H9 (cell line): ENCODE measurements around the gene SLC16A10. TPM values are rescaled to one million over a fixed set of nuclear protein-coding genes. Genes with fewer than 3 reads are reported as not detected.

ENCODE experiments used
- DNase-seq: peaks from one replicate; pipeline ENCODE4 v3.0.0-alpha.2; 2017
- H2AFZ ChIP-seq: one replicate; pipeline ENCODE4 v1.6.1; 2013; ENCODE audit warnings: mild to moderate bottlenecking, low read length, control low read depth, moderate library complexity
- H2AK5ac ChIP-seq: 2 replicates; pipeline ENCODE4 v1.6.1; 2013; ENCODE audit warnings: low read length, control low read depth, mixed read lengths; ENCODE audit not compliant: insufficient read length
- H2BK120ac ChIP-seq: one replicate; pipeline ENCODE4 v1.6.1; 2013; ENCODE audit warnings: low read depth, mild to moderate bottlenecking, low read length, control low read depth, inconsistent platforms; ENCODE audit not compliant: poor library complexity, severe bottlenecking
- H2BK12ac ChIP-seq: 2 replicates; pipeline ENCODE4 v1.6.1; 2013; ENCODE audit warnings: low read length, control low read depth, mixed read lengths, low read depth; ENCODE audit not compliant: insufficient read length
- H2BK15ac ChIP-seq: 2 replicates; pipeline ENCODE4 v1.6.1; 2013; ENCODE audit warnings: low read depth, low read length, control low read depth
- H2BK20ac ChIP-seq: one replicate; pipeline ENCODE4 v1.6.1; 2013; ENCODE audit warnings: low read depth, mild to moderate bottlenecking, low read length, control low read depth, inconsistent platforms; ENCODE audit not compliant: poor library complexity, severe bottlenecking
- H2BK5ac ChIP-seq: 2 replicates; pipeline ENCODE4 v1.6.1; 2013; ENCODE audit warnings: low read length, control low read depth, mixed read lengths; ENCODE audit not compliant: insufficient read length
- H3K14ac ChIP-seq: 2 replicates; pipeline ENCODE4 v1.6.1; 2013; ENCODE audit warnings: low read length, control low read depth; ENCODE audit not compliant: insufficient read depth
- H3K18ac ChIP-seq: 2 replicates; pipeline ENCODE4 v1.6.1; 2013; ENCODE audit warnings: low read depth, mild to moderate bottlenecking, mixed read lengths, low read length, control low read depth; ENCODE audit not compliant: insufficient read length
- H3K23ac ChIP-seq: 2 replicates; pipeline ENCODE4 v1.6.1; 2013; ENCODE audit warnings: low read length, control low read depth, mixed read lengths, low read depth; ENCODE audit not compliant: insufficient read length
- H3K23me2 ChIP-seq: 2 replicates; pipeline ENCODE4 v1.6.1; 2013; ENCODE audit warnings: low read depth, mild to moderate bottlenecking, mixed read lengths, low read length, control low read depth; ENCODE audit not compliant: insufficient read length, poor library complexity, severe bottlenecking
- H3K27ac ChIP-seq: 2 replicates; pipeline ENCODE4 v1.5.1; 2013; ENCODE audit warnings: low read length, control low read depth, mixed read lengths, low read depth; ENCODE audit not compliant: insufficient read length
- H3K27me3 ChIP-seq: 2 replicates; pipeline ENCODE4 v1.6.1; 2013; ENCODE audit warnings: low read length, control low read depth, inconsistent platforms; ENCODE audit not compliant: insufficient read depth
- H3K4ac ChIP-seq: 2 replicates; pipeline ENCODE4 v1.6.1; 2013; ENCODE audit warnings: low read depth, mild to moderate bottlenecking, control low read depth, inconsistent platforms, low read length, moderate library complexity
- H3K4me1 ChIP-seq: 2 replicates; pipeline ENCODE4 v1.6.1; 2013; ENCODE audit warnings: low read length, control low read depth, inconsistent platforms; ENCODE audit not compliant: insufficient read depth
- H3K4me2 ChIP-seq: 2 replicates; pipeline ENCODE4 v1.6.1; 2013; ENCODE audit warnings: low read length, control low read depth, mixed read lengths; ENCODE audit not compliant: insufficient read length, insufficient read depth
- H3K56ac ChIP-seq: 2 replicates; pipeline ENCODE4 v1.6.1; 2013; ENCODE audit warnings: low read depth, mild to moderate bottlenecking, mixed read lengths, low read length, control low read depth; ENCODE audit not compliant: insufficient read length
- H3K79me1 ChIP-seq: 2 replicates; pipeline ENCODE4 v1.6.1; 2013; ENCODE audit warnings: low read depth, mild to moderate bottlenecking, moderate library complexity, low read length, control low read depth, inconsistent platforms; ENCODE audit not compliant: insufficient read depth, poor library complexity, severe bottlenecking
- H3K79me2 ChIP-seq: 2 replicates; pipeline ENCODE4 v1.6.1; 2013; ENCODE audit warnings: low read length, control low read depth, inconsistent platforms; ENCODE audit not compliant: insufficient read depth
- H3K9ac ChIP-seq: 2 replicates; pipeline ENCODE4 v1.6.1; 2013; ENCODE audit warnings: low read length, control low read depth, mixed read lengths; ENCODE audit not compliant: insufficient read length; ENCODE audit errors: extremely low read depth
- H3K9me3 ChIP-seq: one replicate; pipeline ENCODE4 v1.6.1; 2013; ENCODE audit warnings: low read depth, low read length, inconsistent platforms; ENCODE audit not compliant: control insufficient read depth
- H3T11ph ChIP-seq: one replicate; pipeline ENCODE4 v1.6.1; 2013; ENCODE audit warnings: mild to moderate bottlenecking, low read length, control low read depth, inconsistent platforms
- H4K20me1 ChIP-seq: one replicate; pipeline ENCODE4 v1.6.1; 2013; ENCODE audit not compliant: control insufficient read depth, insufficient read length, insufficient read depth
- H4K5ac ChIP-seq: 2 replicates; pipeline ENCODE4 v1.6.1; 2013; ENCODE audit warnings: low read depth, mild to moderate bottlenecking, mixed read lengths, low read length, control low read depth; ENCODE audit not compliant: insufficient read length
- H4K8ac ChIP-seq: replicated peaks from 2 replicates; pipeline ENCODE4 v1.6.1; 2013; ENCODE audit warnings: low read length, control low read depth, mixed read lengths, low read depth; ENCODE audit not compliant: insufficient read length
- H4K91ac ChIP-seq: 2 replicates; pipeline ENCODE4 v1.6.1; 2013; ENCODE audit warnings: low read depth, mild to moderate bottlenecking, moderate library complexity, mixed read lengths, low read length, control low read depth; ENCODE audit not compliant: insufficient read length
- H3K27ac Mint-ChIP-seq, 3 experiments: 2 replicates in 2 of 3; 3 replicates in 1 of 3; pipeline ENCODE4 v1.8.0; 2020 to 2021; ENCODE audit warnings: mixed read lengths in 3 of 3, mild to moderate bottlenecking in 1 of 3, moderate library complexity in 1 of 3
- H3K27me3 Mint-ChIP-seq: 2 replicates; pipeline ENCODE4 v1.8.0; 2021; ENCODE audit warnings: low read depth, mild to moderate bottlenecking, moderate library complexity, mixed read lengths
- H3K36me3 Mint-ChIP-seq, 3 experiments: 2 replicates in 2 of 3; 3 replicates in 1 of 3; pipeline ENCODE4 v1.8.0; 2020 to 2021; ENCODE audit warnings: low read depth in 3 of 3, mixed read lengths in 3 of 3; ENCODE audit not compliant: insufficient read depth in 1 of 3
- H3K4me1 Mint-ChIP-seq, 2 experiments: 2 replicates each; pipeline ENCODE4 v1.8.0; 2020; ENCODE audit warnings: mixed read lengths in 2 of 2
- H3K4me3 Mint-ChIP-seq, 2 experiments: 2 replicates in 1 of 2; 3 replicates in 1 of 2; pipeline ENCODE4 v1.8.0; 2020 to 2021; ENCODE audit warnings: mild to moderate bottlenecking in 2 of 2, mixed read lengths in 2 of 2, moderate library complexity in 1 of 2
- H3K9me3 Mint-ChIP-seq, 2 experiments: 2 replicates in 1 of 2; 3 replicates in 1 of 2; pipeline ENCODE4 v1.8.0; 2020; ENCODE audit warnings: mild to moderate bottlenecking in 2 of 2, mixed read lengths in 2 of 2, moderate library complexity in 1 of 2
- CTCF ChIP-seq: fragments of 200-600 bp; sonication (generic); conservative IDR thresholded peaks from 3 replicates; pipeline ENCODE4 v1.8.0; 2021; ENCODE audit warnings: antibody characterized with exemption, mild to moderate bottlenecking
- WGBS: extraction: QIAGEN DNeasy Blood & Tissue Kit; methylation state at CpG from one replicate; pipeline ENCODE4 v1.1.7; 2013; ENCODE audit warnings: missing lambda C conversion rate, low lambda C conversion rate, mixed read lengths; ENCODE audit not compliant: insufficient read length; ENCODE audit errors: extremely low coverage; 5-methylcytosine and 5-hydroxymethylcytosine counted together
- total RNA-seq: library from RNA; stranded (reverse); gene quantifications from 2 replicates; pipeline ENCODE4 v1.2.1, GENCODE V29; 2021

The SLC16A10 gene
- total RNA-seq, 1 experiment from 2014 or later, result 11.4 TPM

GRCh38 chr6:111176760-111177099 lies 89.4 kb downstream of the SLC16A10 start:
- H3K27ac ChIP-seq, result no peak overlapping the region
- H3K23ac ChIP-seq, result no peak overlapping the region
- H4K8ac ChIP-seq, result no peak overlapping the region
- no CpG with 5 or more reads among the region's 2 CpGs for WGBS
- H3K4me1 ChIP-seq, result no peaks in the 10 kb centered on the region
- H4K91ac ChIP-seq, result no peak overlapping the region
- H3K9ac ChIP-seq, result no peak overlapping the region
- H3K4me2 ChIP-seq, result no peak overlapping the region
- no peak overlapping the region for H2AFZ ChIP-seq
- H3K56ac ChIP-seq, result no peak overlapping the region
- H3K9me3 Mint-ChIP-seq, result no peaks in the 10 kb centered on the region
- no peaks in the 10 kb centered on the region for H3K79me2 ChIP-seq
- H3K4me1 Mint-ChIP-seq, result peaks cover 3 to 4% of the 10 kb centered on the region in 2 experiments; a peak in 3 of 4 replicates
- H3K18ac ChIP-seq, result no peak overlapping the region
- no peak overlapping the region for H2BK20ac ChIP-seq
- H2BK15ac ChIP-seq, result no peak overlapping the region
- H3K14ac ChIP-seq, result no peak overlapping the region
- no peak overlapping the region for H3K4ac ChIP-seq
- H3K27me3 Mint-ChIP-seq, result no peaks in the 10 kb centered on the region
- no peak overlapping the region for H2AK5ac ChIP-seq
- no peaks in the 10 kb centered on the region for H3K23me2 ChIP-seq
- no peak overlapping the region for H3K27ac Mint-ChIP-seq
- no peak overlapping the region for H3T11ph ChIP-seq
- no peak for DNase-seq
- H4K20me1 ChIP-seq, result no peaks in the 10 kb centered on the region
- no peaks in the 10 kb centered on the region for H3K27me3 ChIP-seq
- no peak for TF ChIP-seq CTCF
- no peak overlapping the region for H2BK120ac ChIP-seq
- no peak overlapping the region for H3K4me3 Mint-ChIP-seq
- no peak overlapping the region for H4K5ac ChIP-seq
- no peaks in the 10 kb centered on the region for H3K79me1 ChIP-seq
- no peaks in the 10 kb centered on the region for H3K36me3 Mint-ChIP-seq
- H3K9me3 ChIP-seq, result no peaks in the 10 kb centered on the region
- no peak overlapping the region for H2BK12ac ChIP-seq
- H2BK5ac ChIP-seq, result no peak overlapping the region
